Measurements from ENCODE around the gene PRKG1.

DNA sequence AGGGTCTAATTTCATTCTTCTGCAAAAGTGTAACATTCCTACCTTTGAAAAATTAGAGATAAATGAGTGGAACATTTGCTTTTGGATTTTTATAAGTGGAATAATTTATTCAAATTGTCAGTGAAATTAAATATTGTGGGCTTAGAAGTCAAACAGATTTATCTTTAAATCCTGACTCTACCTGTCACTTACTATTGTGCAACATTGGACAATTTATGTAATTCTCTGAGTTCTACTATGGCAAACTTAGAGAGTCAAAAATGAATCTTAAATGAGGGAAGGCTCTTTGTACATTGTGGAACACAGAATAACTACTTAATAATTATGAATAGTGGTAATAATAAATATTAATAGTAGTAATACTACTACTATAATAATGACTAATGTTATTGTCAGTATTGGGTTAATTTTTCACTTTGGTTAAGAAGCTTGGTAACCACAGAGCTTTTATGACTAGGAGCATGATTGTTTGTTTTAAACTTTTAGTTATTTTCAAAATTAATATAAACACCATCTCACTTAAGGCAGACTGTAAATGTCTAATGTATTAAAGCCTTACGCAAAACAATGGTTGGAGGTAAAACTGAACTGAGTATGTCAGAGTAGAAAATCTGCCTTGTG, 70.0 kb downstream of the PRKG1 start:
- TF ChIP-seq EZH2 (IDR thresholded peaks at IDR 0.05; ENCODE audit: insufficient read depth, poor library complexity, severe bottlenecking) = no peak
- no peak for TF ChIP-seq EZH2phosphoT487 (IDR thresholded peaks at IDR 0.05; ENCODE audit: insufficient read depth, low read depth)

Data from GM23248 (cell line).